Measurements from ENCODE around the gene SPATA6.

DNA sequence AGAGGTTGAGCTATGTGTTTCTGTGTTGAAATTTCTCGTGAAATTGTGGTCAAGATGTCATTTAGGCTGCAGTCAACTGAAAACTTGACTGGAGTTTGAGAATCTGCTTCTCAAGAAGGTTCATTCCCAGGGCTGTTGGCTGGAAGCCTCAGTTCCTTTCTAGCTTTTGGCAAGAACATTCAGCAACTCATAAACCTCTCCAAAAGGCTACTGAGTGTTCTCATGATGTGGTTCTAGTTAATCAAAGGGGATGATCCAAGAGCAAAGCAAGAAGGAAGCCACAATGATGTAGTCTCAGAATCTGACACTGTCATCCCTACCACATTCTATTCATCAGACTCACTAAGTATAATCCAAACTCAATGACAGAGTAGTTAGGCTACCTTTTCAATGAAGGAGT lies 66.6 kb downstream of the SPATA6 start:
- TF ChIP-seq, protein P1, sequence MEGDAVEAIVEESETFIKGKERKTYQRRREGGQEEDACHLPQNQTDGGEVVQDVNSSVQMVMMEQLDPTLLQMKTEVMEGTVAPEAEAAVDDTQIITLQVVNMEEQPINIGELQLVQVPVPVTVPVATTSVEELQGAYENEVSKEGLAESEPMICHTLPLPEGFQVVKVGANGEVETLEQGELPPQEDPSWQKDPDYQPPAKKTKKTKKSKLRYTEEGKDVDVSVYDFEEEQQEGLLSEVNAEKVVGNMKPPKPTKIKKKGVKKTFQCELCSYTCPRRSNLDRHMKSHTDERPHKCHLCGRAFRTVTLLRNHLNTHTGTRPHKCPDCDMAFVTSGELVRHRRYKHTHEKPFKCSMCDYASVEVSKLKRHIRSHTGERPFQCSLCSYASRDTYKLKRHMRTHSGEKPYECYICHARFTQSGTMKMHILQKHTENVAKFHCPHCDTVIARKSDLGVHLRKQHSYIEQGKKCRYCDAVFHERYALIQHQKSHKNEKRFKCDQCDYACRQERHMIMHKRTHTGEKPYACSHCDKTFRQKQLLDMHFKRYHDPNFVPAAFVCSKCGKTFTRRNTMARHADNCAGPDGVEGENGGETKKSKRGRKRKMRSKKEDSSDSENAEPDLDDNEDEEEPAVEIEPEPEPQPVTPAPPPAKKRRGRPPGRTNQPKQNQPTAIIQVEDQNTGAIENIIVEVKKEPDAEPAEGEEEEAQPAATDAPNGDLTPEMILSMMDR (IDR thresholded peaks at IDR 0.05; ENCODE audit: low read depth, low read length), result no peak
- TF ChIP-seq POLR2A (IDR thresholded peaks at IDR 0.05; ENCODE audit: extremely low read depth, insufficient read length), result no peak
- TF ChIP-seq, protein P2, sequence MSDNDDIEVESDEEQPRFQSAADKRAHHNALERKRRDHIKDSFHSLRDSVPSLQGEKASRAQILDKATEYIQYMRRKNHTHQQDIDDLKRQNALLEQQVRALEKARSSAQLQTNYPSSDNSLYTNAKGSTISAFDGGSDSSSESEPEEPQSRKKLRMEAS (IDR thresholded peaks at IDR 0.05; ENCODE audit: low read depth, low read length), result no peak
